HCT116 (cell line): ENCODE measurements around the gene GNB1L. TPM values are rescaled to one million over a fixed set of nuclear protein-coding genes. Genes with fewer than 3 reads are reported as not detected.

Experiments
- ATAC-seq: fragments of 200-7000 bp; cut with Tn5 transposase; 2 replicates; pipeline ENCODE4 v1.9.1; 2020; ENCODE audit warnings: mild to moderate bottlenecking, moderate library complexity
- BruUV-seq: library from RNA; stranded (reverse); fragments of 400-500 nt; replicated peaks from 2 replicates; lab custom pipeline; 2021; lab: Mats Ljungman, UMichigan
- CTCF ChIA-PET: fragments of 300-600 bp; sonication (Branson Sonifier 250); formaldehyde crosslinking; loops from one replicate; lab custom pipeline; 2021; ENCODE audit warnings: antibody characterized with exemption; lab: Charles Lee
- POLR2A ChIA-PET: fragments of 300-600, 350-600 bp; sonication (Branson Sonifier 250); formaldehyde crosslinking; loops from one replicate; lab custom pipeline; 2021; ENCODE audit warnings: antibody characterized with exemption; lab: Charles Lee
- RAD21 ChIA-PET, 2 experiments: fragments of 300-600 bp; sonication (Branson Sonifier 250); formaldehyde crosslinking; loops; one replicate each; lab custom pipeline; 2023; ENCODE audit warnings: low total read pairs in 2 of 2; ENCODE audit not compliant: uncharacterized antibody in 2 of 2, unreplicated experiment in 2 of 2, low non-redundant PET in 1 of 2; lab: Charles Lee
- DNase-seq: peaks from one replicate; pipeline ENCODE4 v3.0.0-alpha.2; 2010; ENCODE audit warnings: low read depth, low spot score
- H2AFZ ChIP-seq: fragments of 200-600 bp; shearing (Covaris generic), sonication (generic); 2 replicates; pipeline ENCODE4 v1.6.1; 2017; ENCODE audit warnings: low read depth, mixed run types, mixed read lengths, antibody characterized with exemption, low read length; ENCODE audit not compliant: poor library complexity, severe bottlenecking
- H3K27ac ChIP-seq: 2 replicates; pipeline ENCODE4 v1.5.1; 2012; ENCODE audit warnings: low read depth, low read length
- H3K27me3 ChIP-seq: fragments of 200-600 bp; sonication (generic); 2 replicates; pipeline ENCODE4 v1.6.1; 2016; ENCODE audit warnings: mixed run types, low read length, mixed read lengths; ENCODE audit not compliant: insufficient read depth
- H3K36me3 ChIP-seq, 2 experiments: fragments of 200-500 bp in 1 of 2; fragments of 200-600 bp in 1 of 2; sonication (Bioruptor generic) in 1 of 2; sonication (generic) in 1 of 2; 2 replicates each; pipeline versions ENCODE4 v1.5.1 to v1.6.1; 2014 to 2016; ENCODE audit warnings: low read length in 2 of 2, inconsistent platforms in 1 of 2, mixed read lengths in 1 of 2, mixed run types in 1 of 2; ENCODE audit not compliant: insufficient read depth in 2 of 2, control insufficient read depth in 1 of 2
- H3K4me1 ChIP-seq, 2 experiments: fragments of 200-600 bp in 1 of 2; sonication (generic) in 1 of 2; 2 replicates each; pipeline versions ENCODE4 v1.5.1 to v1.6.1; 2012 to 2017; ENCODE audit warnings: low read length in 2 of 2, inconsistent platforms in 1 of 2, mild to moderate bottlenecking in 1 of 2, mixed read lengths in 1 of 2, mixed run types in 1 of 2, moderate library complexity in 1 of 2; ENCODE audit not compliant: insufficient read depth in 2 of 2, control insufficient read depth in 1 of 2
- H3K4me2 ChIP-seq: fragments of 200-600 bp; sonication (generic); 2 replicates; pipeline ENCODE4 v1.6.1; 2017; ENCODE audit warnings: mixed run types, low read length, mixed read lengths
- H3K4me3 ChIP-seq, 2 experiments: fragments of 200-600 bp in 1 of 2; sonication (generic) in 1 of 2; replicated peaks in 1 of 2; 2 replicates each; pipeline ENCODE4 v1.5.1; 2011 to 2016; ENCODE audit warnings: low read length in 2 of 2, control low read depth in 1 of 2, low read depth in 1 of 2, mild to moderate bottlenecking in 1 of 2, mixed read lengths in 1 of 2, mixed run types in 1 of 2
- H3K79me2 ChIP-seq: fragments of 200-600 bp; sonication (generic); 2 replicates; pipeline ENCODE4 v1.6.1; 2017; ENCODE audit warnings: mild to moderate bottlenecking, mixed run types, low read length, moderate library complexity, mixed read lengths; ENCODE audit not compliant: insufficient read depth
- H3K9ac ChIP-seq: fragments of 200-600 bp; sonication (generic); 2 replicates; pipeline ENCODE4 v1.6.1; 2016; ENCODE audit warnings: low read length, mixed read lengths
- H3K9me2 ChIP-seq: fragments of 200-600 bp; sonication (generic), shearing (Covaris generic); 2 replicates; pipeline ENCODE4 v1.6.1; 2017; ENCODE audit warnings: mixed run types, mild to moderate bottlenecking, moderate library complexity; ENCODE audit not compliant: insufficient read depth
- H3K9me3 ChIP-seq, 2 experiments: fragments of 200-500 bp in 1 of 2; fragments of 200-600 bp in 1 of 2; sonication (Bioruptor generic) in 1 of 2; sonication (generic) in 1 of 2; 2 replicates each; pipeline ENCODE4 v1.6.1; 2014 to 2017; ENCODE audit warnings: low read length in 2 of 2, mixed read lengths in 2 of 2, inconsistent platforms in 1 of 2, low read depth in 1 of 2, mild to moderate bottlenecking in 1 of 2, mixed run types in 1 of 2, moderate library complexity in 1 of 2; ENCODE audit not compliant: control insufficient read depth in 1 of 2, insufficient read depth in 1 of 2
- H4K20me1 ChIP-seq: fragments of 200-600 bp; sonication (generic), shearing (Covaris generic); 2 replicates; pipeline ENCODE4 v1.6.1; 2017; ENCODE audit warnings: mixed run types, mild to moderate bottlenecking, moderate library complexity; ENCODE audit not compliant: insufficient read depth
- CBX3 ChIP-seq: IDR thresholded peaks from 2 replicates; pipeline ENCODE4 v1.6.1; 2012; ENCODE audit warnings: low read depth
- CEBPB ChIP-seq: IDR thresholded peaks from 2 replicates; pipeline ENCODE4 v1.6.1; 2012; ENCODE audit warnings: low read depth
- EGR1 ChIP-seq: IDR thresholded peaks from 2 replicates; pipeline ENCODE4 v1.6.1; 2012; ENCODE audit warnings: low read depth
- ELF1 ChIP-seq: IDR thresholded peaks from 2 replicates; pipeline ENCODE4 v1.6.1; 2012; ENCODE audit warnings: low read depth, borderline replicate concordance
- EZH2 ChIP-seq: fragments of 200-600 bp; sonication (generic); IDR thresholded peaks from 2 replicates; pipeline ENCODE4 v1.6.1; 2017; ENCODE audit warnings: antibody characterized with exemption, mixed run types
- EZH2phosphoT487 ChIP-seq: fragments of 200-600 bp; IDR thresholded peaks from 2 replicates; pipeline ENCODE4 v1.6.1; 2018; ENCODE audit warnings: antibody characterized with exemption, borderline replicate concordance
- FOSL1 ChIP-seq: IDR thresholded peaks from 2 replicates; pipeline ENCODE4 v1.6.1; 2012; ENCODE audit warnings: low read depth
- JUND ChIP-seq: IDR thresholded peaks from 2 replicates; pipeline ENCODE4 v1.6.1; 2012
- POLR2AphosphoS5 ChIP-seq: IDR thresholded peaks from 2 replicates; pipeline ENCODE4 v1.6.1; 2011; ENCODE audit warnings: mild to moderate bottlenecking, low read depth, low read length, moderate library complexity
- RAD21 ChIP-seq: IDR thresholded peaks from 2 replicates; pipeline ENCODE4 v1.6.1; 2012; ENCODE audit warnings: low read depth, mild to moderate bottlenecking
- SP1 ChIP-seq: IDR thresholded peaks from 2 replicates; pipeline ENCODE4 v1.6.1; 2012; ENCODE audit warnings: low read depth
- SRF ChIP-seq: IDR thresholded peaks from 2 replicates; pipeline ENCODE4 v1.6.1; 2012; ENCODE audit warnings: low read depth
- TCF7L2 ChIP-seq: IDR thresholded peaks from 2 replicates; pipeline ENCODE4 v1.7.0; 2011; ENCODE audit warnings: borderline replicate concordance, inconsistent platforms; ENCODE audit not compliant: insufficient read depth, insufficient read length; ENCODE audit errors: extremely low read depth
- ZFX ChIP-seq: fragments of 450-650 bp; IDR thresholded peaks from 2 replicates; pipeline ENCODE4 v1.6.1; 2017
- intact Hi-C: fragments of 100-400 bp; cut with micrococcal nuclease; formaldehyde crosslinking; loops from 2 replicates; pipeline ENCODE4 v1.10.0; 2022
- total RNA-seq: library from RNA; stranded (reverse); gene quantifications from one replicate; pipeline ENCODE4 v1.2.1, GENCODE V29; 2021; ENCODE audit not compliant: unreplicated experiment
- TF ChIP-seq, protein P1 (sequence below): IDR thresholded peaks from 2 replicates; pipeline ENCODE4 v1.6.1; 2012; ENCODE audit warnings: low read depth
- TF ChIP-seq, protein P2 (sequence below): IDR thresholded peaks from 2 replicates; pipeline ENCODE4 v1.6.1; 2011; ENCODE audit warnings: mild to moderate bottlenecking, low read length, moderate library complexity; ENCODE audit not compliant: insufficient replicate concordance; ENCODE audit errors: extremely low read depth
- TF ChIP-seq, protein P3 (sequence below), 3 experiments: fragments of 200-600 bp in 1 of 3; sonication (generic) in 1 of 3; IDR thresholded peaks in 2 of 3; conservative IDR thresholded peaks in 1 of 3; 2 replicates each; pipeline ENCODE4 v1.5.1; 2012 to 2017; ENCODE audit warnings: low read depth in 2 of 3, low read length in 2 of 3, antibody characterized with exemption in 1 of 3, borderline replicate concordance in 1 of 3, control low read depth in 1 of 3, mild to moderate bottlenecking in 1 of 3, mixed read lengths in 1 of 3, mixed run types in 1 of 3, moderate library complexity in 1 of 3; ENCODE audit not compliant: insufficient read depth in 1 of 3

Gene GNB1L
- total RNA-seq, 1 experiment from 2014 or later: 12.1 TPM

DNA sequence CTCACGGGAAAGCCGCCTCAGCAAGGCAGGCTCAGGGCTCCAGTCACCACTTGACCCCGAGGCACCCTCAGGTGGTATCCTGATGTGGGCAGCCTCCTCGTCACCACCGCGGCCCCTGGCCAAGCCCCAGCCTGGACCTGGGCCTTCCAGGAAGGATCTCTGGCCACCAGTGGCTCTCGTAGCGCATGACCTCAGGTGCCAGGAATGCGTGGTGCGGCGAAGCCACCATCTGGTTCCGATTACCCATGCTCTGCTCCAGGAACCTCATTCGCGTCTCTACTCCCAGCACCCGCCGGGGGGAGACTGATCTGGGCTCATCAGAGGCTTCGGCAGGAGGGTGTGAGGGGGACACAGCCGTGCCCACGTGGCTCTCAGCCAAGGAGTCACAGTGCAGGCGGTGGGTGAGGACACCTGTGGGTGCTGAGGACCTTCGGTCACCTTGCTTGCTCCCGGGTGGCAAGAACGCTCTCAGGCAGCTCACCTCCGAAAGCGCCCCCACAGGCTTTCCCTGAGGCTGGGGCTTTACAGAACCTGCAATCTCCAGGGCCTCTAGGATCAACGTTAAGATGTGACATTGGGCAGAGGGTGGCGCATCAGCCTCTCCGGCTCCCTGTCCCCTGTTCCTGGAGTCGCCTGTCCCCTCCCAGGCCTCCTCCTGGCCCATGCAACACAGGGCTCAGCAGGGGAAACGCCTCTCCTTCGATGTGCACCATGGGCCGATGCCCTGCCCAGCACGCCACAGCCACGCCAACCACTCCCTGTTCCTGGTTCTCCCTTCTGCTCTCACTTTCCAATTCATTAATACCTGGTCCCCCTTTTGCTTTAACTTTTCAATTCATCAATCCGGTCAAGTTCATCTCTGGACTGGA, 55.1 kb downstream of the GNB1L start:
- Histone ChIP-seq H3K9me3 (no peaks in the 10 kb centered on the region), H3K4me1 (peaks cover 0 to 4% of the 10 kb centered on the region in 2 experiments; a peak in 1 of 4 replicates), H3K9ac (no peak overlapping the region), H3K27ac (no peak overlapping the region)
- intact Hi-C loops: no loop called here
- POLR2A ChIA-PET: no interaction called here
- TF ChIP-seq CBX3 (no peak), EZH2phosphoT487 (no peak), FOSL1 (no peak), CEBPB (no peak), JUND (no peak), ELF1 (no peak), TCF7L2 (no peak), ZFX (no peak), EGR1 (no peak), SP1 (no peak), RAD21 (no peak), EZH2 (no peak), POLR2AphosphoS5 (no peak), SRF (no peak)
- TF ChIP-seq, protein P1, sequence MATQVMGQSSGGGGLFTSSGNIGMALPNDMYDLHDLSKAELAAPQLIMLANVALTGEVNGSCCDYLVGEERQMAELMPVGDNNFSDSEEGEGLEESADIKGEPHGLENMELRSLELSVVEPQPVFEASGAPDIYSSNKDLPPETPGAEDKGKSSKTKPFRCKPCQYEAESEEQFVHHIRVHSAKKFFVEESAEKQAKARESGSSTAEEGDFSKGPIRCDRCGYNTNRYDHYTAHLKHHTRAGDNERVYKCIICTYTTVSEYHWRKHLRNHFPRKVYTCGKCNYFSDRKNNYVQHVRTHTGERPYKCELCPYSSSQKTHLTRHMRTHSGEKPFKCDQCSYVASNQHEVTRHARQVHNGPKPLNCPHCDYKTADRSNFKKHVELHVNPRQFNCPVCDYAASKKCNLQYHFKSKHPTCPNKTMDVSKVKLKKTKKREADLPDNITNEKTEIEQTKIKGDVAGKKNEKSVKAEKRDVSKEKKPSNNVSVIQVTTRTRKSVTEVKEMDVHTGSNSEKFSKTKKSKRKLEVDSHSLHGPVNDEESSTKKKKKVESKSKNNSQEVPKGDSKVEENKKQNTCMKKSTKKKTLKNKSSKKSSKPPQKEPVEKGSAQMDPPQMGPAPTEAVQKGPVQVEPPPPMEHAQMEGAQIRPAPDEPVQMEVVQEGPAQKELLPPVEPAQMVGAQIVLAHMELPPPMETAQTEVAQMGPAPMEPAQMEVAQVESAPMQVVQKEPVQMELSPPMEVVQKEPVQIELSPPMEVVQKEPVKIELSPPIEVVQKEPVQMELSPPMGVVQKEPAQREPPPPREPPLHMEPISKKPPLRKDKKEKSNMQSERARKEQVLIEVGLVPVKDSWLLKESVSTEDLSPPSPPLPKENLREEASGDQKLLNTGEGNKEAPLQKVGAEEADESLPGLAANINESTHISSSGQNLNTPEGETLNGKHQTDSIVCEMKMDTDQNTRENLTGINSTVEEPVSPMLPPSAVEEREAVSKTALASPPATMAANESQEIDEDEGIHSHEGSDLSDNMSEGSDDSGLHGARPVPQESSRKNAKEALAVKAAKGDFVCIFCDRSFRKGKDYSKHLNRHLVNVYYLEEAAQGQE: no peak
- TF ChIP-seq, protein P2, sequence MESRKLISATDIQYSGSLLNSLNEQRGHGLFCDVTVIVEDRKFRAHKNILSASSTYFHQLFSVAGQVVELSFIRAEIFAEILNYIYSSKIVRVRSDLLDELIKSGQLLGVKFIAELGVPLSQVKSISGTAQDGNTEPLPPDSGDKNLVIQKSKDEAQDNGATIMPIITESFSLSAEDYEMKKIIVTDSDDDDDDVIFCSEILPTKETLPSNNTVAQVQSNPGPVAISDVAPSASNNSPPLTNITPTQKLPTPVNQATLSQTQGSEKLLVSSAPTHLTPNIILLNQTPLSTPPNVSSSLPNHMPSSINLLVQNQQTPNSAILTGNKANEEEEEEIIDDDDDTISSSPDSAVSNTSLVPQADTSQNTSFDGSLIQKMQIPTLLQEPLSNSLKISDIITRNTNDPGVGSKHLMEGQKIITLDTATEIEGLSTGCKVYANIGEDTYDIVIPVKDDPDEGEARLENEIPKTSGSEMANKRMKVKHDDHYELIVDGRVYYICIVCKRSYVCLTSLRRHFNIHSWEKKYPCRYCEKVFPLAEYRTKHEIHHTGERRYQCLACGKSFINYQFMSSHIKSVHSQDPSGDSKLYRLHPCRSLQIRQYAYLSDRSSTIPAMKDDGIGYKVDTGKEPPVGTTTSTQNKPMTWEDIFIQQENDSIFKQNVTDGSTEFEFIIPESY: no peak
- TF ChIP-seq, protein P3, sequence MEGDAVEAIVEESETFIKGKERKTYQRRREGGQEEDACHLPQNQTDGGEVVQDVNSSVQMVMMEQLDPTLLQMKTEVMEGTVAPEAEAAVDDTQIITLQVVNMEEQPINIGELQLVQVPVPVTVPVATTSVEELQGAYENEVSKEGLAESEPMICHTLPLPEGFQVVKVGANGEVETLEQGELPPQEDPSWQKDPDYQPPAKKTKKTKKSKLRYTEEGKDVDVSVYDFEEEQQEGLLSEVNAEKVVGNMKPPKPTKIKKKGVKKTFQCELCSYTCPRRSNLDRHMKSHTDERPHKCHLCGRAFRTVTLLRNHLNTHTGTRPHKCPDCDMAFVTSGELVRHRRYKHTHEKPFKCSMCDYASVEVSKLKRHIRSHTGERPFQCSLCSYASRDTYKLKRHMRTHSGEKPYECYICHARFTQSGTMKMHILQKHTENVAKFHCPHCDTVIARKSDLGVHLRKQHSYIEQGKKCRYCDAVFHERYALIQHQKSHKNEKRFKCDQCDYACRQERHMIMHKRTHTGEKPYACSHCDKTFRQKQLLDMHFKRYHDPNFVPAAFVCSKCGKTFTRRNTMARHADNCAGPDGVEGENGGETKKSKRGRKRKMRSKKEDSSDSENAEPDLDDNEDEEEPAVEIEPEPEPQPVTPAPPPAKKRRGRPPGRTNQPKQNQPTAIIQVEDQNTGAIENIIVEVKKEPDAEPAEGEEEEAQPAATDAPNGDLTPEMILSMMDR (IDR thresholded peaks at IDR 0.05 in 2 of 3, conservative IDR thresholded peaks at IDR 0.05 in 1 of 3; ENCODE audit: borderline replicate concordance in 1 of 3, insufficient read depth in 1 of 3, low read depth in 2 of 3, low read length in 2 of 3): no peak
- TF ChIP-seq, all 23 proteins: peak for 0
- Histone ChIP-seq H3K4me3 (no peak overlapping the region), H4K20me1 (no peaks in the 10 kb centered on the region), H3K36me3 (no peaks in the 10 kb centered on the region), H2AFZ (no peak overlapping the region), H3K27me3 (no peaks in the 10 kb centered on the region), H3K79me2 (no peaks in the 10 kb centered on the region), H3K4me2 (no peak overlapping the region), H3K9me2 (no peaks in the 10 kb centered on the region)
- ChIA-PET CTCF (no interaction called here), RAD21 (no interaction called here)
- BruUV-seq: no TSS peak
- DNase-seq: no peak
- no peak for ATAC-seq
